Measurements from ENCODE around the gene TVP23B. TPM values are rescaled to one million over a fixed set of nuclear protein-coding genes. Genes with fewer than 3 reads are reported as not detected.
"Not testable (repeated sequence)": the region's sequence is repeated elsewhere in the genome, so short reads cannot be mapped to it uniquely, and the experiment has no call there.

The TVP23B gene
- total RNA-seq, 6 experiments from 2014 or later, result 19.5 to 26.5 (median 22.4) TPM

- H3K36me3 ChIP-seq; intact Hi-C loops (cut with DNase I); H3K4me3 ChIP-seq; H3K27ac ChIP-seq; H3K9me3 ChIP-seq; DNase-seq; H3K4me1 ChIP-seq; H3K27me3 ChIP-seq: not testable (repeated sequence)
- peak in 3 of 4 donors; percentile 14 to 20 (median 17) for ATAC-seq
- WGBS (ENCODE audit: insufficient coverage, low coverage, low lambda C conversion rate, missing lambda C conversion rate), result 82% methylated on average over 4 of the region's 6 CpGs
Measured at GRCh38 chr17:18753829-18754409, 27.1 kb upstream of the TVP23B start.

GRCh38 chr17:18755969-18756368 lies 25.0 kb upstream of the TVP23B start:
- DNase-seq; H3K27me3 ChIP-seq; H3K36me3 ChIP-seq; H3K4me3 ChIP-seq; intact Hi-C loops (cut with DNase I); H3K9me3 ChIP-seq; ATAC-seq; H3K4me1 ChIP-seq; H3K27ac ChIP-seq: not testable (repeated sequence)
- WGBS (ENCODE audit: insufficient coverage, low coverage, low lambda C conversion rate, missing lambda C conversion rate), result 80% methylated on average over 2 of the region's 4 CpGs

- H3K4me3 ChIP-seq; intact Hi-C loops (cut with DNase I); H3K27me3 ChIP-seq; H3K4me1 ChIP-seq; H3K9me3 ChIP-seq; H3K36me3 ChIP-seq; DNase-seq; H3K27ac ChIP-seq; ATAC-seq: not testable (repeated sequence)
- WGBS (ENCODE audit: insufficient coverage, low coverage, low lambda C conversion rate, missing lambda C conversion rate), result 66% methylated on average over 5 of the region's 8 CpGs
Measured at GRCh38 chr17:18757368-18758044, 23.5 kb upstream of the TVP23B start.

- WGBS (ENCODE audit: insufficient coverage, low coverage, low lambda C conversion rate, missing lambda C conversion rate), result 100% methylated on average over 1 of the region's 6 CpGs
- H3K4me3 ChIP-seq; DNase-seq; H3K36me3 ChIP-seq; H3K27me3 ChIP-seq; H3K9me3 ChIP-seq; H3K27ac ChIP-seq; ATAC-seq; H3K4me1 ChIP-seq; intact Hi-C loops (cut with DNase I): not testable (repeated sequence)
Measured at GRCh38 chr17:18758344-18758743, 22.6 kb upstream of the TVP23B start.

- intact Hi-C loops (cut with DNase I); H3K27me3 ChIP-seq; H3K9me3 ChIP-seq; DNase-seq; H3K4me1 ChIP-seq; H3K27ac ChIP-seq; H3K4me3 ChIP-seq; ATAC-seq; H3K36me3 ChIP-seq: not testable (repeated sequence)
- 85% methylated on average over 6 of the region's 6 CpGs for WGBS (ENCODE audit: insufficient coverage, low coverage, low lambda C conversion rate, missing lambda C conversion rate)
Measured at GRCh38 chr17:18760221-18760620, 20.8 kb upstream of the TVP23B start.

- DNase-seq; H3K27ac ChIP-seq; H3K27me3 ChIP-seq; H3K4me1 ChIP-seq; H3K9me3 ChIP-seq; intact Hi-C loops (cut with DNase I); H3K36me3 ChIP-seq; H3K4me3 ChIP-seq; ATAC-seq: not testable (repeated sequence)
- WGBS (ENCODE audit: insufficient coverage, low coverage, low lambda C conversion rate, missing lambda C conversion rate), result 67% methylated on average over 1 of the region's 4 CpGs
Measured at GRCh38 chr17:18770572-18770971, 10.4 kb upstream of the TVP23B start.

GRCh38 chr17:18771066-18771465 lies 9.9 kb upstream of the TVP23B start:
- intact Hi-C loops (cut with DNase I); ATAC-seq; H3K27ac ChIP-seq; H3K4me1 ChIP-seq; H3K9me3 ChIP-seq; H3K36me3 ChIP-seq; H3K27me3 ChIP-seq; DNase-seq; H3K4me3 ChIP-seq: not testable (repeated sequence)
- 82% methylated on average over 4 of the region's 4 CpGs for WGBS (ENCODE audit: insufficient coverage, low coverage, low lambda C conversion rate, missing lambda C conversion rate)

GRCh38 chr17:18772471-18772870 lies 8.5 kb upstream of the TVP23B start:
- Histone ChIP-seq H3K4me3 (no peak overlapping the region), H3K27me3 (no peaks in the 10 kb centered on the region), H3K36me3 (no peaks in the 10 kb centered on the region), H3K27ac (no peak overlapping the region), H3K4me1 (no peaks in the 10 kb centered on the region), H3K9me3 (no peaks in the 10 kb centered on the region)
- 77% methylated on average over 7 of the region's 7 CpGs for WGBS (ENCODE audit: insufficient coverage, low coverage, low lambda C conversion rate, missing lambda C conversion rate)
- intact Hi-C loops (cut with DNase I), result no loop called here
- DNase-seq (no peak), ATAC-seq (no peak)
- TF ChIP-seq POLR2A (IDR thresholded peaks at IDR 0.05), result no peak

- H3K27me3 ChIP-seq; H3K4me1 ChIP-seq; H3K9me3 ChIP-seq; H3K36me3 ChIP-seq; DNase-seq; H3K27ac ChIP-seq; intact Hi-C loops (cut with DNase I): not testable (repeated sequence)
- ATAC-seq, result peak in 1 of 4 donors; percentile 11
- no CpG with 5 or more reads among the region's 5 CpGs for WGBS (ENCODE audit: insufficient coverage, low coverage, low lambda C conversion rate, missing lambda C conversion rate)
- peak overlapping the region in 2 of 3 donors; percentile 53 to 60 for H3K4me3 ChIP-seq
Measured at GRCh38 chr17:18781805-18782204, 822 bp downstream of the TVP23B start.

GRCh38 chr17:18785933-18786332 lies 5.0 kb downstream of the TVP23B start:
- ATAC-seq; H3K4me1 ChIP-seq; H3K36me3 ChIP-seq; H3K9me3 ChIP-seq; DNase-seq; H3K27me3 ChIP-seq; H3K27ac ChIP-seq; intact Hi-C loops (cut with DNase I); H3K4me3 ChIP-seq: not testable (repeated sequence)
- 86% methylated on average over 1 of the region's 1 CpG for WGBS (ENCODE audit: insufficient coverage, low coverage, low lambda C conversion rate, missing lambda C conversion rate)

GRCh38 chr17:18786890-18787289 lies 5.9 kb downstream of the TVP23B start:
- ATAC-seq; DNase-seq; H3K4me3 ChIP-seq; H3K4me1 ChIP-seq; H3K9me3 ChIP-seq; H3K27me3 ChIP-seq; H3K27ac ChIP-seq; H3K36me3 ChIP-seq; intact Hi-C loops (cut with DNase I): not testable (repeated sequence)
- 83% methylated on average over 3 of the region's 5 CpGs for WGBS (ENCODE audit: insufficient coverage, low coverage, low lambda C conversion rate, missing lambda C conversion rate)

All from right lobe of liver (tissue), 6 donors.